ENCODE results near the gene FLNC.

The FLNC gene

GRCh38 chr7:128846781-128847444 lies 16.7 kb downstream of the FLNC start:
- ATAC-seq: no peak

DNA sequence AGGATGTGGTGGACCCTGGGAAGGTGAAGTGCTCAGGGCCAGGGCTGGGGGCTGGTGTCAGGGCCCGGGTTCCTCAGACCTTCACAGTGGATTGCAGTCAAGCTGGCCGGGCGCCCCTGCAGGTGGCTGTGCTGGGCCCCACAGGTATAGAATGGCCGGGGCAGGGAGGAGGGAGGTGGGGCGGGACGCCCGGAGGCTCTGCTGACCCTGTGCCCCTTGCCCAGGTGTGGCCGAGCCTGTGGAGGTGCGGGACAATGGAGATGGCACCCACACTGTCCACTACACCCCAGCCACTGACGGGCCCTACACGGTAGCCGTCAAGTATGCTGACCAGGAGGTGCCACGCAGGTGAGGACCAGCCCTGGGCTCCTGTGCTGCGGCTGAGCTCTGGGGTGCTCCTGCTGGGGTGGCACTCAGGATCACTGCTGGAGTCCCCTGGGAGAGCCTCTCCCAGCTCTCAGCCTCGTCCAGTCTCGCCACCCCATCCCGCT lies 17.6 kb downstream of the FLNC start:
- no peak for ATAC-seq

GRCh38 chr7:128848289-128849155 lies 18.3 kb downstream of the FLNC start:
- ATAC-seq: no peak

DNA sequence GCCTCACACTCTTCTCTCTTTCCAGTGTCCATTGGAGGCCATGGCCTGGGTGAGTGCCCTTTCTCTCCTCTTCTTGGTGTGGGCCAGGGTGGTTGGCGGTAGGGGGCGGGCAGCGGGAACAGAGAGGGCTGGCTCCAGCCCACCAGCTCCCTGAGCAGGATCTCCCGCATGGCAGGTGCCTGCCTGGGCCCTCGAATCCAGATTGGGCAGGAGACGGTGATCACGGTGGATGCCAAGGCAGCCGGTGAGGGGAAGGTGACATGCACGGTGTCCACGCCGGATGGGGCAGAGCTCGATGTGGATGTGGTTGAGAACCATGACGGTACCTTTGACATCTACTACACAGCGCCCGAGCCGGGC lies 18.9 kb downstream of the FLNC start:
- ATAC-seq: no peak

- ATAC-seq: no peak
Measured at GRCh38 chr7:128849804-128850490, 19.7 kb downstream of the FLNC start.

DNA sequence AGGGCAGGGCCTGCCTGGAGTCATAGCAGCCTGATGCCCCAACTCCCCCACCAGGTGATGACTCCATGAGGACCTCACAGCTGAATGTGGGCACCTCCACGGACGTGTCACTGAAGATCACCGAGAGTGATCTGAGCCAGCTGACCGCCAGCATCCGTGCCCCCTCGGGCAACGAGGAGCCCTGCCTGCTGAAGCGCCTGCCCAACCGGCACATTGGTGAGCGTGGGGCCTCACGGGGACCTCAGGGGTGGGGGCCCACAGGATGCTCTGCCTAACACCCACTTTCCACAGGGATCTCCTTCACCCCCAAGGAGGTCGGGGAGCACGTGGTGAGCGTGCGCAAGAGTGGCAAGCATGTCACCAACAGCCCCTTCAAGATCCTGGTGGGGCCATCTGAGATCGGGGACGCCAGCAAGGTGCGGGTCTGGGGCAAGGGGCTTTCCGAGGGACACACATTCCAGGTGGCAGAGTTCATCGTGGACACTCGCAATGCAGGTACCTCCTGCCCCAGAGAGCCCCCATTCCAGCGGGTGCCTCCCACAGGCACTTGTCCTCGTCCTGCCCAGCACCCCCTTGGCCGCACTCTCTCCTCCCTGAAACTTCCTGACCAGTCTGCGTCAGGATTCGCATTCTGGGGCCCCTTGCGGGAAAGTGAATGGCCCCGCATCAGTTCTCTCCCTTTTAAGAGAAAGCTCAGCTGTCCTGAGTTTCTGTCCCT lies 22.5 kb downstream of the FLNC start:
- ATAC-seq: no peak

DNA sequence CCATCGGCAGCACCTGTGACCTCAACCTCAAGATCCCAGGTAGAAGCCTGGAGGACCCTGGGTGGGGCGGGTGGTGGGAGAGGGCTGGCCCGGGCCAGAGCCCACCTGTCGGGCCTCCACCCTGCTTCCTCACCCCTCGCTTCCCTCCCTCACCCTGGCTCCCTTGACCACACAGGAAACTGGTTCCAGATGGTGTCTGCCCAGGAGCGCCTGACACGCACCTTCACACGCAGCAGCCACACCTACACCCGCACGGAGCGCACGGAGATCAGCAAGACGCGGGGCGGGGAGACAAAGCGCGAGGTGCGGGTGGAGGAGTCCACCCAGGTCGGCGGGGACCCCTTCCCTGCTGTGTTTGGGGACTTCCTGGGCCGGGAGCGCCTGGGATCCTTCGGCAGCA lies 23.6 kb downstream of the FLNC start:
- ATAC-seq: no peak

DNA sequence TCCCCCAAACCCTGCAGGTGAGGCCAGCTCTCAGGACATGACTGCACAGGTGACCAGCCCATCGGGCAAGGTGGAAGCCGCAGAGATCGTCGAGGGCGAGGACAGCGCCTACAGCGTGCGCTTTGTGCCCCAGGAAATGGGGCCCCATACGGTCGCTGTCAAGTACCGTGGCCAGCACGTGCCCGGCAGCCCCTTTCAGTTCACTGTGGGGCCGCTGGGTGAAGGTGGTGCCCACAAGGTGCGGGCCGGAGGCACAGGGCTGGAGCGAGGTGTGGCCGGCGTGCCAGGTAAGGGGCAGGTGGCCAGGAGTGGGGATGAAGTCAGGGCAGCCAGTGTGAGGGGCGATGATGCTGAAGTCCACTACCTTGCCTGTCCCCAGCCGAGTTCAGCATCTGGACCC lies 24.2 kb downstream of the FLNC start:
- ATAC-seq: no peak

GRCh38 chr7:128855559-128855958 lies 25.4 kb downstream of the FLNC start:
- ATAC-seq: no peak

DNA sequence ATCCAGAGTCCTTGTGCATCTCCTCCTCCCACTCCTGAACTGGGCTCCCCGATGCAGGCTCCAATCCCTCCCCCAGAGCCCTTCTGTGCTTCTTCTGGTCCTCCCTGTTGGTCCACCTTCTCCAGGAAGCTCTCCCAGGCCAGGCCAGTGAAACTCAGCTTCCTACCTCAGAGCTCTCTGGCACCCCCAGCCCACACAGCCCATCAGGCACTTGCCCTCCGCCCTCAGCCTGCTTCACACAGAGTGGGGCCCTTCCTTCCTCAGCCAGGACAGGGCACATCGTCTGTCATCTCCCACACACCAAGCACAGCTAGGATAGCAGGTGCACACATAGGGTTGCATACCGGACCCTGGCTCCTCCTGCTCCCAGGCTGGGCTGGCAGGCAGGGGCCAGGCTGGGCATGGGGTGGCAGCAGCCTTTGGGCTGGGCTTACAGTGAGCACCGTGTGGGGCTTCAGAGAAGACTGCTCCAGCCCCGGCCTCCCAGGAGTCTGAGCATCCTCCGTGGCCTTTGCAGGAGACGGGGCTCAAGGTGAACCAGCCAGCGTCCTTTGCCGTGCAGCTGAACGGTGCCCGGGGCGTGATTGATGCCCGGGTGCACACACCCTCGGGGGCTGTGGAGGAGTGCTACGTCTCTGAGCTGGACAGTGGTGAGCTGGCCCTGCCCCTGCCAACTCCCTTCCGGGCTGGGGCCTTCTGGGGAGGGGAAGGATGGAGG lies 26.0 kb downstream of the FLNC start:
- ATAC-seq: no peak

DNA sequence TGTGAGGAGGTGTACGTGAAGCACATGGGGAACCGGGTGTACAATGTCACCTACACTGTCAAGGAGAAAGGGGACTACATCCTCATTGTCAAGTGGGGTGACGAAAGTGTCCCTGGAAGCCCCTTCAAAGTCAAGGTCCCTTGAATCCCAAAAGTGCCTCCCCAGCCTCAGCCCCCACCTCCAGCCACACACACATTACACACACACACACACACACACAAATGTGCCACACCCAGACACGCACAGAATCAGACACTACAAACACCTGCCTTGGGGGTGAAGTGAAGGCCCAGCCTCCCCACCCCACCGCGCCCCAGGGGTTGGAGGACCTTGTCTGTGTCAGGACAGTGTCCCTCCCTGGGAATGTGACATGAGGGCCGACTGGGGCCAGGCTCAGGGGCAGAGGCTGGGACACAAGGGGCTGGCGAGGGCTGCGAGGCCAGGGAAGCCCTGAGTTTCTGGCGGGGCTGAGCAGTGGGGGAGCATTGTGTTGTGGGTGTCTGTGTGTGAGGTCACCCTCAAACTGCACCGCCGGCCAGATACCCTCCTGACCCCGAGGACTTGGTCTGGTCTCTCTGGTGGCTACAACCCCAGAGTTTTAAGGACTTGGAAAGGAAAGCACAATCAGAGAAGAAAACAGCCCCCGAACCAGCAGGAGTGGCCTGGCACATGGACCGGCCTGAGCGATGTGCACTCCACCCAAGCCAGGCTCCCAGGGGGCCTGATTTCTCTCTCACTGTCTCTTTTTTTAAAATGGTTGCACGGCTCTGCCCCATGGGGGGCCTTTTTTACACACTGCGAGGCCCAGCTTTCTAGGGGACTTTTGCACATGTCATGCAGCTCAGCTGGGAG lies 28.4 kb downstream of the FLNC start:
- no peak for ATAC-seq

GRCh38 chr7:128859232-128860157 lies 29.3 kb downstream of the FLNC start:
- ATAC-seq: no peak

- no peak for ATAC-seq
Measured at GRCh38 chr7:128860158-128861073, 30.2 kb downstream of the FLNC start.

DNA sequence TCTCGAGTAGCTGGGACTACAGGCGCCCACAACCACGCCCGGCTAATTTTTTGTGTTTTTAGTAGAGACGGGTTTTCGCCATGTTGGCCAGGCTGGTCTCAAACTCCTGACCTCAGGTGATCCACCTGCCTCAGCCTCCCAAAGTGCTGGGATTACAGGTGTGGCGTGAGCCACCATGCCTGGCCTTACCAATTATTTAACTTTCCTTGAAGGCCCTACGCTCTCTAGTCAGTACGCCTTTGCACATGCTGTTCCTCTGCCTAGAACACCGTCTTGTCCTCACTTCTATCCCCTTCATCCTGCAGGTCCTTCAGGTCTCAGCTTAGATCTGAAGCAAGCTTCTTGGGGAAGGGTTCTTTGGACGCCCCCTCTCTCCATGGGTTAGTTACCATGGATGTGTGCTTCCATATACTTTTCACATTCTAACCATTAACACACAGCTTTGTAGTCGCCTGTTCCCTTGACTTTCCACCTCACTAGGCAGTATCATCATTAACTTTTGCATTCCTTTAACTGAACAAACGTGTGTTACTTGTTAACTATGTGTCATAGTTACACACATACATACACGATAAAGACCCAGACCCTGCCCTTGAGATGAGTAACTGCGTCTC lies 31.9 kb downstream of the FLNC start:
- no peak for ATAC-seq

GRCh38 chr7:128862571-128863432 lies 32.6 kb downstream of the FLNC start, which contains the start of gene ATP6V1F:
Gene ATP6V1F (plus strand): TSS chr7:128862856. CDS start chr7:128862905, 49 bp downstream.
- peak; percentile 90 to 93 for ATAC-seq

GRCh38 chr7:128863433-128863989 lies 33.3 kb downstream of the FLNC start:
- ATAC-seq: peak; percentile 51 to 56

DNA sequence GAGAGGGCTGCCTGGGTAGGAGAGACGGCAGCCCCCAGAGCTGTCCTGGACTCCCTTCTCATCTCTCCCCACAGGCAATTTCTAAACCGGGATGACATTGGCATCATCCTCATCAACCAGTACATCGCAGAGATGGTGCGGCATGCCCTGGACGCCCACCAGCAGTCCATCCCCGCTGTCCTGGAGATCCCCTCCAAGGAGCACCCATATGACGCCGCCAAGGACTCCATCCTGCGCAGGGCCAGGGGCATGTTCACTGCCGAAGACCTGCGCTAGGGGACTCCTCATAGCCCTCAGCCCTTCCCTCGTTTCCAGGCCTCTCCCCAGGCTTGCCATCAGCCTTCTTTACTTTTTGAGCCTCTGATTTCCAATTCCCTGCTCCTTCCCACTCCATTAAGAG lies 35.1 kb downstream of the FLNC start:
- ATAC-seq: no peak

Data from activated CD4-positive, CD25-positive, alpha-beta regulatory T cell treated with anti-CD3 and anti-CD28 coated beads, Interleukin-2, amount 50 U/mL, for 24 hours (primary cell).